ENCODE measurements around the gene C2CD4D.

GRCh38 chr1:151853411-151853943 is 13.9 kb upstream of the C2CD4D start, which contains the start of gene THEM5:
- TF ChIP-seq, protein P1, sequence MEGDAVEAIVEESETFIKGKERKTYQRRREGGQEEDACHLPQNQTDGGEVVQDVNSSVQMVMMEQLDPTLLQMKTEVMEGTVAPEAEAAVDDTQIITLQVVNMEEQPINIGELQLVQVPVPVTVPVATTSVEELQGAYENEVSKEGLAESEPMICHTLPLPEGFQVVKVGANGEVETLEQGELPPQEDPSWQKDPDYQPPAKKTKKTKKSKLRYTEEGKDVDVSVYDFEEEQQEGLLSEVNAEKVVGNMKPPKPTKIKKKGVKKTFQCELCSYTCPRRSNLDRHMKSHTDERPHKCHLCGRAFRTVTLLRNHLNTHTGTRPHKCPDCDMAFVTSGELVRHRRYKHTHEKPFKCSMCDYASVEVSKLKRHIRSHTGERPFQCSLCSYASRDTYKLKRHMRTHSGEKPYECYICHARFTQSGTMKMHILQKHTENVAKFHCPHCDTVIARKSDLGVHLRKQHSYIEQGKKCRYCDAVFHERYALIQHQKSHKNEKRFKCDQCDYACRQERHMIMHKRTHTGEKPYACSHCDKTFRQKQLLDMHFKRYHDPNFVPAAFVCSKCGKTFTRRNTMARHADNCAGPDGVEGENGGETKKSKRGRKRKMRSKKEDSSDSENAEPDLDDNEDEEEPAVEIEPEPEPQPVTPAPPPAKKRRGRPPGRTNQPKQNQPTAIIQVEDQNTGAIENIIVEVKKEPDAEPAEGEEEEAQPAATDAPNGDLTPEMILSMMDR (IDR thresholded peaks at IDR 0.05; ENCODE audit: insufficient read depth, low read length, poor library complexity, severe bottlenecking), result no peak
- no peak for TF ChIP-seq EZH2phosphoT487 (conservative IDR thresholded peaks at IDR 0.05; ENCODE audit: low read length)

Measured in SU-DHL-6 (cell line).